HG03280 (cell line): ENCODE data around the gene ZKSCAN1.

Source experiments
- ATAC-seq: cut with Tn5 transposase; IDR thresholded peaks from one replicate; pipeline ENCODE4 v1.9.1; 2021; ENCODE audit warnings: mild to moderate bottlenecking, moderate library complexity; ENCODE audit not compliant: unreplicated experiment

ZKSCAN1 gene

DNA sequence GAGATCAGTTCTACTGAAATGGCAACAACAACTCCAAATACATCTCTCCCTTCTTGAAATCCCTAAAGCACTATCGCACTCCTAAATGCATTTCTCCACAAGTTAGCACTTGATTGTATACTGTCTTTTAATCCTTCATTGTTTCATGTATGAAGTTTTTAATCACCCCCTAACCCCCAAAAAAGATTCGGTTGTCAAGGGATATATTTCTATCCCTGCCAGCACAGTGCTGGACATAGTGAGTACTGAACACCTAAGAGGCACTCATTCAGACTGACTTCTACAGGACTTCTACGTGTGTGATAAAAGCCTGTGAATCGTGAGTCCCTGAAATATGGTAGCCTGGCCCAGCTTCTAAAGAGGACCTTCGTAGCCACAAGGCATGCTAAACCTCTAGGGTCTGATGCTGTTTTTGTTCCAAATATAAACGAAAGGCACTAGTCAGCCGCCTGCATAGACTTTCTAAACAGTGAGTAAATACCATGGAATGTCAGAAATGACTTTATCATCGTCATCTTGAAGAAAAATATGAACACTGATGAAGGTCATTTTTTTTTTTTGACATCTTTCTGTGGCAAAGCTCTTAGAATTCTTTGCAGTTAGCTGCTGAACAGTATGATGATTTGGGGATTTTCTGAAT is 19.6 kb downstream of the ZKSCAN1 start:
- ATAC-seq, result no peak

- ATAC-seq, result no peak
Measured at GRCh38 chr7:100035876-100036275, 20.5 kb downstream of the ZKSCAN1 start.

DNA sequence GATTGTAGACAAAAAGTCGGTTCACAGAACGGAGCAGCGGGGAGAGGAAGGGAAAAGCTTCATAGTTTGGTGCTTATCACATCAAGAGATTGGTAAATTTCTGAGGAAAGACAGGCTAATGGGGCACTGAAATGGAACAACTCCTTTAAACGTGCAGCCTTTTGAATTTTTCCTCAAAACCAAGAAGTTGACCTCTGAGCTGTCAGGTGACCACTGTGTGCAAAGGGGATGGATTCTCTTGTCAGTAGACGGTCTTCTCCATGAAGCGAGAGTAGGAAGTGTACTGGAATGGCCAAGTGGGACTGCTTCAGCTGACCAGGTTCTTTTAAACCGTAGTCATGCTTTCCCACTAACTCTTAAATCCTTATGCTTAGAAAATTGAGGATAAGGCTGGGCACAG is 22.9 kb downstream of the ZKSCAN1 start:
- no peak for ATAC-seq

DNA sequence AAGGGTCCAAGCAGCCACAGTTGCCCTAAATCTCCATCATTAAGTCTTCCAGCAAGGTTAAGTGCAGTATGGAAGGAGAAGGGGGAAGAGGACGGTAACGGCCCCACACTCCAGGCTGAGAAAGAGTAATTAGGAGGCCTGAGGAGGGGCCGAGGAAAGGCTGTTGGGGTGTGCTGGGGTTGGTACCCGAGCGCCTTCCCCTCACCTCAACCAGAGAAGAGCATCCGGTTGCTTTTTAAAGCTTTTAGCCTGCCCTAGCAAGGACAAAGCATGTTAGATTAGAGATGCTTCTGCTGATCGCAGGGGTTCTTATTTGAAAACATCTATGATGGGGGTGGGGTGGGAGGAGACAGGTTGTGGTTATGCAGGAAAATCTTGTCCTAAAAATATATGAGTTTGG is 25.2 kb downstream of the ZKSCAN1 start:
- ATAC-seq, result no peak

GRCh38 chr7:100044718-100045117 is 29.3 kb downstream of the ZKSCAN1 start:
- ATAC-seq, result no peak

DNA sequence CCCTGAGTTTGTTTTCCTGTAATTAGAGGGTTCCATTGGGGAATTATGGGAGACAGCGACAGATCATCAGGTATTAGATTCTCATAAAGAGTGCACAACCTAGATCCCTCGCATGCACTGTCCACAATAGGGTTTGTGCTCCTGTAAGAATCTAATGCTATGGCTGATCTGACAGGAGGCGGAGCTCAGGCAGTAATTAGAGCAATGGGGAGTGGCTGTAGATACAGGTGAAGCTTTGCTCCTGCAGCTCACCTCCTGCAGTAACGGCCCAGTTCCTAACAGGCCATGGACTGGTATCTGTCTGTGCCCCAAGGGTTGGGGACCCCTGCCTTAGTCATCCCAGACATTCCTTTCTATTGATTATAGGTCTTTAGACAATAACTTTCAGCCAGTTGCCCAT is 33.3 kb downstream of the ZKSCAN1 start:
- no peak for ATAC-seq

DNA sequence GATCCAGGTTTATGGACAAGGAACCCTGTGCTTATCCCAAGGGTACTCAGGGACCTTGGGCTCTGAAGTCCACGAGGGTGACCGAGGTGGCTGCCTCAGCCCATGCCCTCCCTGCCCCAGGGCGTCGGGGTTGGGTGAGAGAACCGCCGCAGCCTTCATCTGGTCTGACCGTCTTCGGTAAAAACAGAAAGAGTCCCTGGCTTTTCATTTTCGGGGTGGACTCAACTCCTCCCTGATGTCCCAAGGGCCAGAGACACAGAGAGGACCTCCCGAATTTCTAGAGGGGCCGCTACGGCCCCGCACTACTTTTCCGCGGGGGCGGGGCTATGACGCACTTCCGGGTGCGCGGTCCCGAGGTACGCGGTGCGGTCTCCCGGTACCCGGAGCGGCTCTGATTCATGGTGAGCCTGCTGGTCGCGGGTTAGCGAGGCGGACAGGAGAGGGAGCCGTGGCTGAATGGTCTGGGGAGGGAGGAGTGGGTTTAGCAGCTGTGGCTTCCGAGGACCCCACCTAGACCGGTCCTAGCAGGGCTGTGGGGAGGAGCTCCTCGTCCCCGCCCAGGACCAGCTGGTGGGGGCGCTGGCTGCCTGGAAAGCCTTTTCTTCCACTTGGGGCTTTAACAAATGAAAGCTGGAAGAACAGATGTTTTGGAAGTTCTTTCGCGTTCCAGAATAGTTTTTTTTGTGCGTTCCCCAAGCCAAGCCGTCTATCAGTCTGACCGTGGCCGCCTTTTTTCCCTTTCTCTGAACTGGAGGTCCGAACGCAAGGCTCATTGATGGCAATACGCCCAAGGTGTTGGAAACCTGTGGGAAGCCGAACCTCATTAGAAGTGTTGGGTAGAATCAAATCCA is 34.3 kb downstream of the ZKSCAN1 start, which contains the start of gene ZSCAN21:
Gene ZSCAN21, plus strand, starts transcription at position 334 of the 851 bp plus-strand sequence. CDS start 7,233 bp downstream, outside the sequence.
- ATAC-seq, result peak; percentile 84

GRCh38 chr7:100051611-100052010 is 36.2 kb downstream of the ZKSCAN1 start:
- ATAC-seq, result no peak

DNA sequence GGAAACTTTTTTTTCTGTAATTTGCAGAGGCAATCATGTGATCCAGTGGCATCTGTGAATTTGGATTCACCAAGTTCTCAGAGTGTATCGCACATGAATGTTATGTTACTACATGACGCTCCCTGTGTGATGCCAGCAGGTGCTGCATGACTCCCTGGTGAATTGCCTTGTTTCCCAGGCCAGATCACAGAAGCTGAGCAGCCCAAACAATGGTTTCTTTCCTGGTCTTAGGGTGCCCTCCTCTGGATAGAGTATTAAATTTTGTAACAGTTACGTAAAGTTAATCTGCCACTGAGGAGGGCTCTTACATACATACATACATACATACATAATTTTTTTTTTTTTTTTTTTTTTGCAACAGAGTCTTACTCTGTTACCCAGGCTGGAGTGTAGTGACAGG is 37.8 kb downstream of the ZKSCAN1 start:
- no peak for ATAC-seq

DNA sequence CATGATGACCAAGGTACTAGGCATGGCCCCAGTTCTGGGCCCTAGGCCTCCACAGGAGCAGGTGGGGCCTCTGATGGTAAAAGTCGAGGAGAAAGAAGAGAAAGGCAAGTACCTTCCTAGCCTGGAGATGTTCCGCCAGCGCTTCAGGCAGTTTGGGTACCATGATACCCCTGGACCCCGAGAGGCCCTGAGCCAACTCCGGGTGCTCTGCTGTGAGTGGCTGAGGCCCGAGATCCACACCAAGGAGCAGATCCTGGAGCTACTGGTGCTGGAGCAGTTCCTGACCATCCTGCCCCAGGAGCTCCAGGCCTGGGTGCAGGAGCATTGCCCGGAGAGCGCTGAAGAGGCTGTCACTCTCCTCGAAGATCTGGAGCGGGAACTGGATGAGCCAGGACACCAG is 41.6 kb downstream of the ZKSCAN1 start:
- ATAC-seq, result no peak

DNA sequence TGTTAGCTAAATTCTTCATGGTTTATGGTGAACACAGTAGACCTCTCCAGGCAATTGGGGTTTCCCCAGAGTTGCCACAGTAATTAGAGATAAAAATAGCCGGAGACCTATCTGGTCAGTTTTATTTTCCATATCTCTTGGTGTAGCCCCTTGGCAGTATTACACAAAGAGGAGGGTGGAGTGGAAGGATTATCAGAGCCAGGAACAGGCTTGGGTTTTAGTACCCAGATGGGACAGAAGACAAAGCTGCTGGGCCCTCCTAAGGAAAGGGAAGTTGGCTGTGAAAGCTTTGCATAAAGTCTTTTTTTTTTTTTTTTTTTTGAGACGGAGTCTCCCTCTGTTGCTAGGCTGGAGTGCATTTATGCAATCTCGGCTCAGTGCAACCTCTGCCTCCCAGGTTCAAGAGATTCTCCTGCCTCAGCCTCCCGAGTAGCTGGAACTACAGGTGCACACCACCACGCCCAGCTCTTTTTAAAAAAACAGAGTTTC is 43.9 kb downstream of the ZKSCAN1 start:
- no peak for ATAC-seq

DNA sequence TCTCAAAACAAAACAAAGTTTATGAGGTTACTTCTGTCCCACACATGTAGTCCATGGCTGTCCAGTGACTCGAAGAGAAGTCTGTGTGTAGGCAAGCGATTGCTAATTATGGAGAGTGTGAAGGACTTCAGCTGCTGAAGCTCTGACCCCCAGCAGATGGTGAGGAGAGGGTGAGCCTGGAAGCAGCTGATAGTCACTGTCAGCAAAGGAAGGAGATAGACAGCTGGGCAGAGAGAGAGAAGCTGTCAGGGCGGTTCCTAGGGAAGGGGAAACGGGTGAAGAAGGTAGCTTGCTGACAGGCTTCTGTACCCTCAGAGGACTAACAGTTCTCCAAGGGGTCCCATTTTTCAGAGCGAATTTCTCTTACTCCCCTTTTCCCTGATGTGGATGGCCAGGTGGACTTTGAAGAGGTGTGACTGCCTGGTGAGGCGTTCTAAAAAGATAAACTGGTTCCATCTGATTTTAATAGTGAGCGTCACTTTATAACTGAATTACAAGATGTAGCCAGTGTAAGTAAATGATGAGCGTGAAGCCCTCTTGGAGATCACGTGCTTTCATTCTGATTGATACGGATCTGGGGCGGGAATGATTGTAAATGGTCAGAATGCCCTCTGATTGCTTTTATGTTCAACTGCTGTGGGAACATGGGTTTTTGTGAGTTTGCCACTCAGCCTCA is 46.3 kb downstream of the ZKSCAN1 start:
- ATAC-seq, result no peak

DNA sequence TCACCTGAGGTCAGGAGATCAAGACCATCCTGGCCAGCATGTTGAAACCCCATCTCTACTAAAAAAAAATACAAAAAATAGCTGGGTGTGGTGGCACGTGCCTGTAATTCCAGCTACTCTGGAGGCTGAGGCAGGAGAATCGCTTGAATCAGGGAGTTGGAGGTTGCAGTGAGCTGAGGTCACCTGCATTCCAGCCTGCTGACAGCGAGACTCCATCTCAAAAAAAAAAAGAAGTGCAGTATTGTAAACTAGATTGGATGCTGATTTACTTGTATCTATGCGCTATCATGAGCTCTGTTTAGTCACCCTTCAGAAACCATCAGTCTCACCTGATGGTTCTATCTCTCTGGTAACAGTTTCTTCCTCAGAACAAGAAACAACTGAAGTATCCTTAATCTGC is 48.0 kb downstream of the ZKSCAN1 start:
- ATAC-seq, result no peak

- no peak for ATAC-seq
Measured at GRCh38 chr7:100064162-100064561, 48.8 kb downstream of the ZKSCAN1 start.

DNA sequence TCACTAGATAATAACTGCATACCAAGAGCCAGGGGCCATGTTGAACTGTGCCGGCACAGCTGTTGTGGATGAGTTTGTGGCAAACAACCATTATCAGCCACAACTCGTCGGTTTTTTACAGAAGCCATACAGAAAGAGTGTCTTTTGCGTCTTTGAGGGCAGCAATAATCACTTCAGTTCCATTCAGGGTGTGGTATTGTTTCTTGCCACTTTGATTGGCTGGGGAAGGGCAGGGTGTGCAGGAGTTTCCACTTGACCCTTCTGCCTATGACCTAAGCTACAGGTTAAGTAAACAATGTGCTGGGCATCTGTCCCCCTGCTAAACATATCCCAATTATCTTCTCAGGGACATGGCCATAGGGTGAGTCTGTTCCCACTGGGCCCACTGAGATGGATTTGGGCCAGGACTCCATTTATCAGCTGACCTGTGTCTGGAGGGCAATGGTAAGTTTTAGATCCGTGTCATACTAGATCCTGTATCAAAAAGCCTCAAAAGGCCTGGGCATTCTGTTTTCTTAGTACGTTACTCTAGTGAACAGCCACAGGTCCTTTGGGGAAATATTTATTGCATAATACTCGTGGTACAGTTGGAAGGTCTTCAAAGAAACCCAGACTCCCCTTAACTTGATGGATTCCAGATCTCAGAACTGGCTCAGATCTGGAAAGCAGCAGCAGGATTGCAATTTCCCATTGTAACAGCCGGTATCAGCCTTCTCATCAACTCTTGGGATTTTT is 50.2 kb downstream of the ZKSCAN1 start:
- no peak for ATAC-seq

DNA sequence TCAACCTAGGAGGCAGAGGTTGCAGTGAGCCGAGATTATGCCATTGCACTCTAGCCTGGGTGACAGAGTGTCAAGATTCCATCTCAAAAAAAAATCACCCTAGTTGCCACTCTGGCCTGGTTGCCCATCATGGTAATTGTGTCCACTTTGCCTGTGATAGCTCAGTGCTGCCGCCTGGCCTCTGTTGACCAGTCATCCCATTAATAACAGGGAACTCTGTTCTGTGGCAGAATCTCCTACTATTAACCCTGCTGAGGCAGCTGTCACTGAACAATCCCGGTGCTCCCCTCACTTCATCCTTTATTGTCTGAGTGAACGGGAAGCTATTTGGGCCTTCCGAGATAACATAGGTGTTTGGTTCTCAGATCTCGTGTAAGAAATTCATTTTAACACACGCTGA is 51.6 kb downstream of the ZKSCAN1 start:
- ATAC-seq, result no peak

DNA sequence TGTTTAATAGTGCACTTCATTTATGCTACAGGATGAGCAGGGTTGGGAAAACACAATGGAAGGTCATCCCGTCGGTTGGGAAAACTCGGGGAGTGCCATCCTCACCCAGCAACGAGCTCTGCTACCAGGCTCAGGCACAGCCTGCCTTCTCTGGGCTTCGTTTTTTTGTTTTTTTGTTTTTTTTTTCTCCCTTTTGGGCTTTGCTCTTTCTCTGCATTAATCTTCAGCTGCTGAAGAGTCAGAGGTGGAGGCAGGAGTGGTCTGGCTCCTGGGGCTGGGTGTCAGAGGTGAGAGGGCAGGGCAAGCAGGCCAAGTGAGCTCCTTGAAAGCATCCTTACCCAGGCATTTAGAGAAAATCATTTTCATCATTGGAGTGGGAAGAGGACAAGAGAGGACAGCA is 54.6 kb downstream of the ZKSCAN1 start:
- no peak for ATAC-seq

GRCh38 chr7:100071018-100071723 is 55.8 kb downstream of the ZKSCAN1 start:
- no peak for ATAC-seq

DNA sequence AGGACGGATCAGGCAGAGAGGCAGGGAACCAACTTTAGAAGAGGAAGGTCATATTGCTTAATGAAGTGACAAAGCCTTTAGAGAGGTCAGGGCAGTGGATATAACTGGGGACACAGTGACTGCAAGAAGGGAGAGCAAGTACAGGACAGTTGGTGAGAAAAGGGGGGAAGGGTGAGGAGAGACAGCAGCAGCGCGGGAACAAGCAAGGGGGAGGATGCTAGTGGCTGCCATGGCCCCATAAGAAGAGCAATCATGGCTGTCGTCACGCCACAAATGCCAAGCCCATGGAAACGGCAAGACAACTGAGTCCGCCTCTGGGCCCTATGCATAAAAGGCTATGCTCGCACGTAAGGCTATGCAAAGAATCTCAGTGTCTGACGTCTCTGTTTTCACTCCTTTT is 57.1 kb downstream of the ZKSCAN1 start:
- no peak for ATAC-seq

DNA sequence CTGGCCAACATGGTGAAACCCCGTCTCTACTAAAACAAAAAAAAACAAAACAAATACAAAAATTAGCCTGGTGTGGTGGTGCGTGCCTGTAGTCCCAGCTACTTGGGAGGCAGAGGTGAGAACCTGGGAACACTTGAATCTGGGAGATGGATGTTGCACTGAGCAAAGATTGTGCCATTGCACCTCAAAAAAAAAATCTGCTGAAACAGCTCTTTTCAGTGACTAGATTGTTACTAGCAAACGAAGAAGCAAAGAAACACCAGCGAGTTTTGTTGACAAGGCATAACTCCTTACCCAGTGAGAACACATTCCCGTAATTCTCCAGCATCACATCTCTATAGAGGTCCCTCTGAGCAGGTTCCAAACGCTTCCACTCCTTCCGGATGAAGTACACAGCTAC is 59.4 kb downstream of the ZKSCAN1 start:
- ATAC-seq, result no peak
